GM19035 (cell line): Measurements from ENCODE around the gene ACOXL.

Experiments
- ATAC-seq: cut with Tn5 transposase; IDR thresholded peaks from one replicate; pipeline ENCODE4 v1.9.1; 2021; ENCODE audit not compliant: unreplicated experiment

ACOXL gene

DNA sequence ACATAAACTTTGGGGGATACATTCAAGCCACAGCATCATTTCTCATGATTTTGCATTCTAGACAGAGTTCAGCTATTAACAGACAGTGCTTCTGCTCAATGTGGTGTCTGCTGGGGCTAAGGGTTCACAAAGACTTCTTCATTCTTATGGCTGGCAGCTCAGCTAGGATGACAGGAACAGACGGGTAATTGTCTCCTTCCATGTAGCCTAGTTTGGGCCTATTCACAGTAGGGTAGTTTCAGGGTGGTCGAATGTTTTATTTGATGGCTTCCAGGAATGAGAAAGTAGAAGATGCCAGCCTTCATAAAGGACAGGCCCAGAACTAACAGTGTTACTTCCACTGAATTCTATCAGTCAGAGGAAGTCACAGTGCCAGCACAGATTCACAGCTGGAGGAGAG, 362.3 kb downstream of the ACOXL start:
- ATAC-seq = no peak

DNA sequence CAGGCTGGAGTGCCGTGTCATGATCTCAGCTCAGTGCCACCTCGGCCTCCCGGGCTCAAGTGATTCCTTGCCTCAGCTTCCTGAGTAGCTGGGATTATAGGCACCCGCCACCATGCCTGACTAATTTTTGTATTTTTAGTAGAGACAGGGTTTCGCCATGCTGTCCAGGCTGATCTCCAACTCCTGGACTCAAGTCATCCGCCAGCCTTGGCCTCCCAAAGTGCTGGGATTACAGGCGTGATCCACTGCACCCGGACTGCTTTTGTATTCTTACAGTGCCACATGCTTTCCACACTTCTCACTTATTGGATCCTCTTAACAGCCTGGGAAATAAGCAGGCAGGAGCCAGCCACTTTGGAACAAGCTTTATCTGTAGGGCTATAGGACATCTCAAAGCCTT, 363.1 kb downstream of the ACOXL start:
- ATAC-seq = no peak

DNA sequence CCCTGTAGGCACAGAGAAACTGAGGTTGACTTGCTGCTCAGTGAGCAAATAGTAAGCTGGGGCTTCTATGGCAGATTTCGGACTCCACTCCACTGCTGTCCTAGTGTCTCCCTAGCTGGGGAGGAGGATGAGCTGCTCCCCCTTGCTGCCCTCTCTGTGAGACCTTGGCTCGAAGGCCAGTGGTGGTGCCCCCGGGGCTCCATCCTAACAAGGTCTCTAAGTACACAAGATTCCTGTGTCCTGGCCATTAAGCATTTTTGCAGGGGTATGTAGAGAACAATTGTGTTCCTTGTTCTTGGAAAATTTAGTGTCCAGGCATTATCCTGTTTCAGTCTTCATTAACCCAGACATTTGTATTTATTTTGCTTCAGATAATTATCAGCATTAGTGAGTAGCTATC, 367.0 kb downstream of the ACOXL start:
- no peak for ATAC-seq

DNA sequence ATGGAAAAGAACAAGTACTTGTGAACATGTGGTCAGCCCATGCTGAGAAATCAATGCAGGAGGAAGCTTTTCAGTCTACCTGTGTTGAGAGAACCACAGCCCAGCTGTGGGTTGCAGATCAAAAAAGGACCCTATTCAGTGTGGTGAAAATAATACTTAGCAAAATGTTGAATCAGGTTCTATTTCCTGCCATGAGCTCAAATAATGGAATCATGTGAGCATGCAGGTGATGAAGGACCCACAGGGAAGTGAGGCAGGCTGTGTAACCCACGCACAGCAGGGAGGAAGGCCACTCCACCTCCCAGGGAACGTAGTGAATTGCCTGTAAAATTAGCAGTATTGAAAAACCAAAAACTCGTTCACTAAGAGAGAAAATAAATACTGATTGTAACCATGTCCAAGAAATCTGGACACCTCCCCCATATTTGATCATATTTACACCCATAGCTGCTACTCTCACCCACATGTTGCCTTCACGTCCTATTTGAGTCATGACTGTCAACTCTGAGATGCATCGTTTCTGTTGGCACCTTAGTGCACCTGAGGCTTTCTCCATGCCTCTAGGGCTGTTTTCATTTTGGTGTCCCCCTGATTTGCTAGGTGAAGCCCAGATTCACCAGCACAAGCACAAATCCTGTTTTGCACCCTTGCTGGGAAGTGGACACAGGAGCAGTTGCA, 367.9 kb downstream of the ACOXL start:
- ATAC-seq = peak; percentile 47

DNA sequence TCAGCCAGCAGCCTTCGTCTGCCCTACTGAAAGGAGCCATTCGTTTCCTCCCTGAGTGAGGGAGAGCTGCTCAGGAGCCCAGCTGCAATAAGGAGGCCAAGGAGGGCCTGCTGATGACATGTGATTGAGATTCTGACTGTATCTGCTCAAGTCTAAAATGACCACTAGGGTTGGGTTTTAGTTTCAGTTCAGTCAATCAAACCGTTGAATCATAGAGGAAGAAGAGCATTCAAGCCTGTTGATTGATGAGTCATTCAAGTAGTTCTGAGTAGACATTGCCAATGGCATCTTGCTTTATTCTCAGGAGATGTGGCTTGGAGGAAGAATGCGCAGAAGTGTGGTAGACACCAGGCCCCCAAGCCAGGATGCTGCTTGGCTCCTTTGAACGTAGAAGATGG, 368.4 kb downstream of the ACOXL start:
- peak; percentile 84 for ATAC-seq

DNA sequence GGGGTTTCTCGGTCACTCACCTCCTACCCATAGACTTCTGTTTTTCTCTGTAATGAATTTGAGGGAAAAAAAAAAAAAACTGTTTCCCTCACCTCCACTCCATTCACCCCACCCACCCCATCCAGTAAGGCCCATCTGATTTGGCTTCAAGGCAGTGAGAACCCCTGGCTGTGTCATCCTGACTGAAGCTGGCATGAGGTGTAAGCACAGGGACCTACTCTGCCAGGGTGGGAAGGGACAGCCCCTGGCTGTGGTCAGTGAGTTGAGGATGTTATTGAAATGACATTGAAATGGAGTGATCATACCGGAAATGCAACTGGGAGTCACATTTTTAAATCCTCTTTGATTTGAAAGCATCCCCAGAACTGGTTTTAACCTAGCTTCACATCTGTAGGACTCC, 369.2 kb downstream of the ACOXL start:
- no peak for ATAC-seq

DNA sequence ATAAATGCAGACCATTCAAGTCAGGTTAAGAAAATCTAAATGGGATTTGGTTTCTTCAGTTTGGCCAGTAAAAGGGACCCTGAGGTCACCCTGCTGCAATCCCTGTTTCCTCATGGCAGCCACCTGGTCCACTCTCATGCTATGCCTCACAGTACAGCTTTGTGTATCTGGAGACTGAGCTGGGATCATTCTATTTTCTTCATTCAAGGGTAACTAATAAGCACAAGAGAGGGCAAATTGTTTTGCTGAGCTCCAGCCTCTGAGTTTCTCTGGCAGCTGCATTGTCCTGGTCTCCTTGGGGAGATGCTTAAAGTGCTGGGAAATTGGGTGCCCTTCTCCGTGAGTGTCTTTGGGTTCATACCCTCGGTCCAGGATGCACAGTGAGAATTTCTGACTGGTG, 369.8 kb downstream of the ACOXL start:
- no peak for ATAC-seq

DNA sequence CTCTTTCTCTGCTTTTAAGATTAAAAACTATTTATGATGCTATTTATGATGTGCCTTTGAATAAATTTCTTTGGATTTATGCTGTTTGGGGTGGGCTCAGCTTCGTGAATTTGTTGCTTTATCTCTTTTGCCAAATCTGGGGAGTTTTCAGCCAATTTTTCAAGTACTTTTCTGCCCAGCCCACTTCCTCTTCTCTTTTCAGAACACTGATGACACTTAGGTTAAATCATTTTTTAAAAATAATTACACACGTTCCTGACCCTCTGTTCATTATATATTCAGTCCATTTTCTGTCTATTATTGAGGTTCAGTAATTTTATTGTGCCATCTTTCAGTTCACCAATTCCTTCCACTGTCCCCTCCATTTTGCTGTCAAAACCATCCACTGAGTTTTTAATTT, 373.6 kb downstream of the ACOXL start:
- no peak for ATAC-seq

DNA sequence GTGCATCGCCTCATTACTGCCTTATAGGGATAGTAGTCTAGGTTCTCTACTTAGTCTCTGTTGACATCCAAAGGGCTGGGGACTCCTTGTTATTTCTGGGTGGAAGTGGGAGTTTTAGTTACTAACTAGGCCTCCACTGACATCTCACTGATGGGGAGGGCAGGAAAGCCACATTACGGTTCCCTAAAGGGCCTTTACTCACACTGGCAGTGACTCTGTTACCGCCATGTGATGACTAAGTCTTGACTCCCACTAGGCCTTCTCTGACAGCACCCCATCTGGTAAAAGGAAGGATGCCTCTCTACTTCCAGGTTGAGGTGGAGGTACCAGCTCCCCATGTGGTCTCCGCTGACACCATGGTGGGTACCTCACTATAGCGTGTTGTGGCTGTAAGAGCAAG, 374.3 kb downstream of the ACOXL start:
- no peak for ATAC-seq

DNA sequence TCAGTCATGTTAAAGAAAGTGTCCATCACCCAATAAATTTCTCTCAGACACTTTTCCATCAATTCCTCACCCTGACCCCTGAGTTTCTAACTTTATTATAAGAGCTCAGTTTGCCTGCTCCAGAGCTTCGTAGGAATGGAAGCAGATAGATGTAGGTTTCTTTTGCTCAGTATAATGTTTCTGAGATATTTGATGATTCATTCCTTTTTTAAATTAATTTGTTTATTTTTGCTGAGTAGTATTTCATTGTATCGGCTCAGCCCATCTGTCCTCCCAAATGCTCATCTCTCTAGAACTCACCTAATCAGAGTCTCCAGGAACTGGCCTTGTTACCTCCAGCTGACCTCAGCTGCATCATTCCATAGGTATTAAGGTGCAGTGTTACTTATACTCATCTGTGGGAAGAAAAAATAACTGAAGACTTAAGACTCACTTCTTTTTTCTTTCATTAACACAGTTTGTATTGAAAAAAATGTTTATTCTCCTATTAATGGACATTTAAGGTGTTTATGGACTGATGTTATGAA, 376.4 kb downstream of the ACOXL start:
- no peak for ATAC-seq

DNA sequence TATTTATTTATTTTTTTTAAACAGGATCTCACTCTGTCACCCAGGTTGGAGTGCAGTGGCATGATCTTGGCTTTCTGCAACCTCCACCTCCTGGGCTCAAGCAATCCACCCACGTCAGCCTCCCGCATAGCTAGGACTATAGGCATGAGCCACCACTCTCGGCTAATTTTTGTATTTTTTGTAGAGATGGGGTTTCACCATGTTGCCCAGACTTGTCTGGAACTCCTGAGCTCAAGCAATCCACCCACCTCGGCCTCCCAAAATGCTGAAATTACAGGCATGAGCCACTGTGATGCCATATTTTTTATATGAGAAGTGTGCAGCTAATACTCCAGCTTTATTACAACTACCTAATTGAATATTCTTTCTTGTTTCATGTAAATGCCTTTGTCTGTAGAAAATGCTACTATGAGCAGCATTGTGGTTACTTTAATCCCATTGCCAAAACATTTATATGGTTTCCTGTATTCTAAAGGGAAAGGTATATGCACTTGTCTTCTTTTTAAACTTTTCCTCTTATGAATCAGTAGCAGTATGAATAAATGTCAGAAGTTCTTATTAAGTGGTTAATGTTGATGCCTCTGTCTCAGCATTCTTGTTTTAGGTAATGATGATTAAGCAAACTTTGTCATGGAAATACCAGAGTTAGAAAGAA, 378.9 kb downstream of the ACOXL start:
- no peak for ATAC-seq

DNA sequence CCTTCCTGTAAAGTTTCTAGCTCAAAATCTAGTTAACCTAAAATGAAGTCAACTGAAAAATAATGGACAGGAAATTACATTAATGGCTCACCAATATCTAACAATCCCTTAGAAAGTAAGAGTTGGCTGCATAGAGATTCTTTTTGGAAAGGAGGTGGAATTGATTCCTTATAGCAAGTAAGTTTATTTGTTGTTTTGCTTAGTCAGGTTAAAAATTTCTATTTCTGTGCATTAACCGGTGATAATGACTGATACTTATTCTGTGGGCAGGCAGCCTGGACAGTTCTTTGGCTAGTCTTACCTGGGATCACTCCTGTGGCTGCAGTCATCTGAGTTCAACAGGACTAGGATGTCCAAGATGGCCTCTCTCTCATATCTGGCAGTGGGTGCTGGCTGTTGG, 381.5 kb downstream of the ACOXL start:
- ATAC-seq = no peak

DNA sequence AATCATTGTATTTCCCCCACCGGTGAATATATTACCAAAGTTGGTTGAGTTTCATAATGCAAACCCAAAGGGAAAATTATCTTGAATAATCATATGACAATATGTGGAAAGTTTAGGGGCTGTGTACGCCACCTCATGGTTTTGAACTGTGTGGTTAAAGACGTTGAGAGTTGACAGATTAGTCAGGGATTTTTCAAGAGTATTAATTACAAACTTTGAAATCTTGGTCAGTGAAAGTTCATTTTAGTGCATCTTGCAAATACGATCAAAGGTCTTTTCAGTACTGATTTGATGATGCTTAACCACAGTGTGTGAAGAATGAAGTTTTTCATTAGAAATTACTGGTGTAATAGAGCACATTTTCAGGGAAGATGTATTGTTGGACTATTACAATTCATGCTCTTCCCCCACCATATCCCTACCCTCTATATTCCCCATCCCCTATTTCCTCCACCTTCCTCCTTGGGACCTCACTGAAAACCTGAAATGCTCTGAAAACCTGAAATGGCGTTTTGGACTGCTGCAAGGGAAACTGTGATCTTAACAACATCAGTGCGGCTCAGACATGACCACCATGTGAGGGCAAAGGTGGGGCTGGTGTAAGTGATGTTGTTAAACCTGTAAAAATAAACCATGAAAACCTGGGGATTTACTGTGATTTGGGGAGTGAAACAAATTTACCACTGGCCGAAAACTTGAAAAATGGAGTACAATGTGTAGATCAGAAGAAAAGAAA, 383.8 kb downstream of the ACOXL start:
- no peak for ATAC-seq

DNA sequence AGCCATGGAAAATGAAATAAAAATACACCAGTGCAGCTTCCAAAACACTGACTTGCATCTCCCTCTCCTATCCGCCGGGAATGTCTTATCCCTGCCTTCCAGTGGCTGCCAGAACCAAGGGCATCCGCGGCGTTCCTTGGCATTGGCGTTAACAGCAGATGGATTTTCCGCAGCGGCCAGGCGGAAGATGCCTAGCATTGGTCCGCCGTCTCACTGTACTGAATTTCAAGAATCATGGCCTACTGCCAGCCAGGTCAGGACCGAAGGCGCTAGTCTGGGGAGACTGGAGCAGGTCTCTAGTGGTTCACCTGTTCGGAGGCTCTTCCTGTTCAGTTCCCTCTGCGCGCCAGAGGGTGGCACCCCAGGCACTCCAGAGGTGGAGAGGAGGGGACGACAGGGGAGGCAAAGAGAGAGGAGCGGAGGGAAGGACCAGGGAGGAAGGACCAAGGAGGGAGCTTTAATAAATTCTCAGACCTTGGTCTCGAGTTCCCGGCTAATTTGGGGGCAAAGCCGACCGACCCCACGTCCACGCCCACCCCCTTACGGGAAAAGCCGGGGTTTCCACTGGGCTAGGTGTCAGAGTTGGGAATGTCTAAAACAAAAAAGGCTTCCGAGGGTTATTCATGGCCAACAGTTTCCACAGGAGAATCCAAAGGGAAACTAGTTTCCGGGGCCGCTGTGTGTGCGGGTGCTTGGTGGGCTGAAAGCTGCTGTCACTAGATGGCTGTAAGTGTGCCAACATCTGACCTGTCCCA, 384.6 kb downstream of the ACOXL start:
- no peak for ATAC-seq

DNA sequence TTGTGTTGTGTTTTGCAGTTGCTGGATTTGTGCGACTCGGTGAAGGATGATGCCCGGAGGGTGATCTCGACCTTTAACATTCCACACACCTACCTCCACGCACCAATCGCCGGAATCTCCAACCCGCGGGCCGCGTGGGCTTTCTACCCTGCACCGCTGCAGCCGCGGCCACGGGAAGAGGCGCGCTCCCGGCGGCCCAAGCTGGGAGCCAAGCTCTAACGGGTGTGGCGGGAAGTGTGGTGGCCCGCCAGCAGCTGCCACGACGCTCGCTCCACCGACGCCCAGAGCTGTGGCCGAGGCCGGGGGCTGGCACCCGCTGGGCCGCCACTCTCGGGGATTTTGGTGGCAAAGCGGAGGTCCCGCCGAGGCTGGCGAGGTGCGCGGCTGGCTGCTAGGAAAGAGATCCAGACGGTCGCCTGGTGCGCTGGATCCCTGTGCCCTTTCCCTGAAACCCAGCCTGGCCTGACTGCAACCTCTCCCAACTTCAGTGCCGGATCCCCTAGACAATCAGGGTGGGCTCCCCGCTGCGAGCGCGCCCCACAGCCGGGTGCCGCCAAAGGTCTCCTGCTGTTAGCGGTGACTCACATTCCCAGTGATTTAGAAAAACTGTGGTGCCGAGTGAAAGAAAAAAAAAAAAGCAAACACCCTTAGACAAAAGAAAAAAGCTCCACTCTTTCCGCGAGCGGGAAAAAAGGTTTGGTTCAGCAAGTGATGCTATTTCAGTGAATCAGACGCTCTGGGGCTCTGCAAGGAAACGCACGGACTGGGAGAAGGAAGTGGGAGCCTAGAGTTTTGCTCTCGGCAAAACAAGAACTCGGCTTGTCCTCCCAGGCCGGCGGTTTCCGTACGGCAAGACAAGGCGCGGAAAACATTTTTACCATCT, 385.5 kb downstream of the ACOXL start:
- ATAC-seq = no peak

DNA sequence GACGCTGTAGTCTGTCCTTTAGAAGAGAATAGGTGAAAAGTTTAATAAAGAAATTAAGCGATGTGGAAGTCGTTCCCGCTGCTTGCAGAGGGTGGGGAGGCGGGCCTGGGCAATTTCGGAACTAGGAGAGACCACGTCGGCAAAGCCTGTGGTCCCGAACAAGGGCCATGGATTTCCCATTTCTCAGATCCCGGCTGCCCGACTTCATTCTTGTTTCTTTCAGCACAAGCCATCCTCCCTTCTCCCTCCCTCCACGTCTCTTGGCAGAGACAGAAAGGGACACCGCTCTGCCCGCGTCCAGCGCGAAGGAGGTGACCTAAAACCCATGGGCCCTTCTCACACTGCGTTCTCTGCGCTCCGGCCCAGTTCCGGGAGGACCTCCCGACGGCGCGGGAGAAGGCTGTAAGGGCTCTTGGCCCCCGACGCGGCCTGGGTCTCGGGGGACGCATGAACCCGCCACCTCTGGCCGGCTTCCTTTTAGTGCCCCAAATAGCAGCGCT, 386.2 kb downstream of the ACOXL start:
- no peak for ATAC-seq

DNA sequence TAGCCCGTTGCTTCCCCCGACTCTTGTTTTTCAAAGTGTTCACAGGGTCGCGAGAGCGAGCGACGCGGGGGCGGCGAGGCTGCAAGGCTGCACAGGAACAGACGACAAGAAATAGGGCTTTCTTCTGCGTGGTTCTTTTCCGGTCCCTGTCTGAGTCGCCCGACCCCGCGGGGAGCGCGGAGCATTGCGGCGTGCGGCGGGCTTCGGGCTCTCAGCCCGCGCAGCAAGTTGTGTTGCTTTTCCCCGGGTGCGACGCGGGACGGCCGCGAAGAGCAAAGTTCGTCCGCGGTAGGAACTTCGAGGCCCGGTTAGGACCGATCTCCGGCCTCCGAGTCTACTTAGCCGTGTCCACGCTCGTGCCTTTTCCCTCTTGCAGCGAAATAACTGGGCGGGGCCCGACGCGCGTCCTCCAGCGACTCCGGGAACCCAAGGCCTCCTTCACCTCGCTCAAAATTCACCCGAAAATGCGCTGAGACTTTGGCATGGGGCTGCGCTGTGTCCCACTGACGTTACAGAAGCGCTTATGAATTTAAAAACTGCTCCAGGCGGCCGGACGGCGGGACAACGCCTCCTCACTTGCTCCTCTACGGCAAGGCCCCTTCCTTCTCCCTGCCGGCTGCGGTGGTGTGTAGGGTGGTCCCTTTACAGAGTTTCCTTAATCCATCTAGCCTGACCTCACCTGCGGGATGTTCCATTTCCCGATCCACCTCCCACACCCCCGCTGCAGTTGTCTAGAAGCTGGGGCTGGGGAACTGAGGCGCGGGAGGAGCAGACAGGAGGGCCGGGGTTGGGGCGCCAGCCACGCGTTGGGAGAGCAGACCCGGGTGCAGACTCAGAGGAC, 386.8 kb downstream of the ACOXL start:
- ATAC-seq = no peak

DNA sequence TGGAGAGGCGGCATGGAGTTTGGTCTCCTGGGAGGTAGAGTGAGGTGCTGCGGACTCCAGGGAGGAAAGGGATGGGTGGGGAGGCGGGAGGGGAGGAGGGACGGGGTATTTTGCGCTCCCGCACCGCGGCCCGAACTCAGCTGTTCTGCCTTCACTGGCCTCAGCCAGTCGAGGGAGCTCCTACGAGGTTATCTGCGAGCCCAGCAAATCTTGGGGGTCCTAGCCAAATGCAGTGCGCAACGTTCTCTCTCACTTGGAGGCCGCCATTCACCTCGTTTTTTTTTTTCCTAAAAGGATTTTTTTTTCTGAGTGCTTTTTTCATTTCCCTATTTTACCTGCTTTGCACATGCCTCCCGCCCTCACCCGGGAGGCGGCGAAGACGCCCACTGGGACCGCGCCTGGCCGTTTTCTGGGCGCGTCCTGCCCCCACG, 387.5 kb downstream of the ACOXL start:
- ATAC-seq = no peak
